Dedifferentiated amniotic fluid mesenchymal stem cell (primary cell): Measurements from ENCODE around the gene CHRND.
A peak's percentile ranks its signal among the peaks of the same experiment; 100 is the strongest.

Source experiments
- DNase-seq: peaks from one replicate; pipeline ENCODE4 v3.0.0-alpha.2; 2016; ENCODE audit errors: extremely low spot score

CHRND gene

DNA sequence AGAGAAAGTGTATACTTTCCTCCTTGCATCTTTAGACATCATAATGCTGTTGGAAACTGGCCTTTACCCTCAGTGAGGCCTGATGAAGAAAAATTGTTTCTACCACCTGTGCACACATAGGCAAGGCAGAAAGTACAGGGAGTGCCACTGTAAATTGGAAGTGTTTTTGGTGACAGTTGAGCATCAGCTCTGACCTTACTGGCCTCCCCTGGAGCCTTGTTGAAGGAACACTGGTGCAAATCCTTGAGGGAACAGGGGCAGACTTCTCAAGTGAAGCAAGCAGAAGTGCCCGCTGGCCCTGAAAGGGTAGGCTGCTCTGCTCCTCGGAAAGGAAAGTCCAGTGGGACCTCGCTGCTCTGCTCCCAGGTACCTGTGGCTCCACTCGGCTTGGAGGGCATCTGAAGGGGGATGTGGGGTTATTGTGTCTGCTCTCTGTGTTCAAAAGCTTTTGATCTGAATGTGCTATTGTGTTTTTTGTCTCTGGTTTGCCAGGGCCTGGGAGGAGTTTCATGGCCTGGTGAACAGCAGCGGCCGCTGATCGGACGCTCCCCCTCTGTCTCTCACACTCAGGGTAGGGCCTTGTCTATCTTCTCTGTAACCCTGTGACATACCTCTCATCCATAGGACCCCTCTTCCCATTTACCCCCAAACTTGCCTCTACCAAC lies 47.9 kb downstream of the CHRND start:
- DNase-seq: no peak

- peak; percentile 82 for DNase-seq
These were observed 48.9 kb downstream of the CHRND start for GRCh38 chr2:232574674-232575403.

DNA sequence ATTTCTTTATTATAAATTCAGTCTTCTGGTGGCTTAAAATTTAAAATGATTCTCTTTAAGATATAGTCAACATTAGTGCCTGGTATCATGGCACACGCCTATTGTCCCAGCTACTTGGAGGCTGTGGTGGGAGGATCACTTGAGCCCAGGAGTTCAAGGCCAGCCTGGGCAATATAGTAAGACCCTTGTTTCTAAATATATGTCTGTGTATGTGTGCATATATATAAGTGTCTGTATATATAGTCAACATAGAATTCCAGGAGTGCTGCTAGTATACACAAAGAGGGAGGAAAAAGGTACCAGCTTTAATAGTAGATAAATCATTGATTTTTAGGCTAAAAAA lies 49.4 kb downstream of the CHRND start:
- DNase-seq: no peak

DNA sequence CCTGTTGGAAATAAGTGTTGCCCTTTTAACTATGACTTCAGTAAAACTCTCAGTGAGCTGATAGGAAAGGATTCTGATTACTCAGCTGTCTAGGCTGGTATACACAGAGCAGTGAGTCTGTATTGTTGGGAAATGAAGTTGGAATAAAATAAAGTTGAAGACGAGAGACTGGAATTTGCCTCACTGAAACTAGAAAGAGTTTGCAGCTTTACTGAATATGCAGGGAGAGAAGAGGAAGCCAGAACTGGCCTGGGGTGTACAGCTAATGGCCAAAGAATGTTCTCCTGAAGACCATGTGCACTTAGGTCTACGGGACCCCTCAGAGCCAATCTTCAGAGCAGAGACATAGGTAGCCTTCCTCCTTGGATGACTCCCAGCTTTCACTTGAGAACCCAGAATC lies 51.0 kb downstream of the CHRND start:
- peak; percentile 27 for DNase-seq

DNA sequence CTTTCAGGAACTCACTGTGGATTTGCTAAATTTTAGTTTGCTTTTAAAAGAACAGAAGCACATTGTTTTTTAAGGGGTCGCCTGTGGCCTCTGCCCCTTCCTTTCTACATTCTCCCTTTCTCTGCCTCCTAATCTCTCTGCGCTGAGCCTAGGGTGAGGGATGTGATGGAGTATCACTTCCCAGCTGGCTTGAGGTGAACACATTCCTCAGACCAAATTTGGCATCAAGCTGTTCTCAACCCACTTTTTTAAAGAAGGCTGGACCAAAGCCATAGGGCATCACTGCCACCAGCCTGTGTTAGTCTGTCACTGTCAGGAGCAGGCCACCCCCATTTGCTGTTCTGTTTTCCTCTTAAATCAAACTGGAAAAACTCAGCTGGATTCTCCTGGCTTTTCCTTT lies 51.9 kb downstream of the CHRND start:
- DNase-seq: no peak

DNA sequence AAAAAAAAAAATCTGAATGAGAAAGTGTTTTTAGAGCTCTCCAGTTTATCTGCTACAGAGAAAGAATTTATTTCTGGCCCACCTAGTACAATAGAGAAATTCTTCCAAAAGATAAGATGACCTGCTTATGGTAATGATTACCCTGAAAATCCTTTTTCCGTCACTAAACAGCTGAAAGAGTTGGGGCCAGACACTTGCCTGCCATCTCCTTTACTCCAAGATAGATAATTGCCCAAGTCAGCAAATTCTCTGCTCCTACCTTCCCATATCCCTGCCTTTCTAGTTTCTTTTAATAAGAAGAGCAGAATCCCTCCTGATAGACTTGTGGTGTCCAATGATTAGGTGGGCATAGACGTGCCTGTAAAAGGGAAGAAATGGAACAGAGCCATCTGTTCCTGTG lies 52.7 kb downstream of the CHRND start:
- no peak for DNase-seq

GRCh38 chr2:232580648-232580981 lies 54.7 kb downstream of the CHRND start:
- DNase-seq: no peak

- no peak for DNase-seq
These were observed 55.8 kb downstream of the CHRND start for GRCh38 chr2:232581725-232582124.

DNA sequence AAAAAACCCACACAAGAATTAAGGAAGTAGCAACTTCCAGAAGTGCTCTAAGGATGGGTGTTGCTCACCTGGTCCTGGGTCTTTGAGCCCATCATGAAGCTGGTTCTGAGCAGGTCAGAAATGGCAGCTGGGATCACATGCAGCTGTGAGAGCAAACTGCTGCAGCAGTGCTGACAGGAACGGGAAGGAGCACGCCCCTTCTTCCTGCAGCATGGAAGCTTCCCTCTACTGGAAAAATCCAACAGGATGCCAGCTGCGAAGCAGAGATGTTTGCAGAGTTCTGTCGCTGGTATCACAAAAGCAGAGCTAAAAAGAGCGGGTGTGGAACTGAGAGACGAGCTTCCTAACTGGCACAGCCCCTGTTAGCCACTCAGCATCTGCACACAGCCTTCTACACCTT lies 58.3 kb downstream of the CHRND start:
- no peak for DNase-seq
